GM21381 (cell line): ENCODE measurements around the gene PCDHGA3.
"Not testable (repeated sequence)": the region's sequence is repeated elsewhere in the genome, so short reads cannot be mapped to it uniquely, and the experiment has no call there.

Experiments used
- ATAC-seq: cut with Tn5 transposase; IDR thresholded peaks from one replicate; pipeline ENCODE4 v1.9.1; 2021; ENCODE audit warnings: mild to moderate bottlenecking, moderate library complexity; ENCODE audit not compliant: unreplicated experiment

The PCDHGA3 gene

GRCh38 chr5:141375444-141376155, 32.0 kb downstream of the PCDHGA3 start:
- ATAC-seq = not testable (repeated sequence)

- ATAC-seq = no peak
Measured at GRCh38 chr5:141382469-141383294, 39.1 kb downstream of the PCDHGA3 start, which contains the start of gene PCDHGA7. TSS of gene PCDHGA7 (plus strand) at chr5:141382742. CDS start at chr5:141382900, 158 bp downstream.

- no peak for ATAC-seq
Measured at GRCh38 chr5:141383345-141383744, 39.7 kb downstream of the PCDHGA3 start.

- ATAC-seq = no peak
Measured at GRCh38 chr5:141384471-141385267, 41.0 kb downstream of the PCDHGA3 start.

- not testable (repeated sequence) for ATAC-seq
Measured at GRCh38 chr5:141387557-141388311, 44.1 kb downstream of the PCDHGA3 start, which contains the start of gene PCDHGB4. TSS of gene PCDHGB4 (plus strand) at chr5:141387698. CDS start at chr5:141387885, 187 bp downstream.

GRCh38 chr5:141388661-141389060, 45.0 kb downstream of the PCDHGA3 start:
- ATAC-seq = no peak

- ATAC-seq = no peak
Measured at GRCh38 chr5:141389153-141390042, 45.8 kb downstream of the PCDHGA3 start.

- no peak for ATAC-seq
Measured at GRCh38 chr5:141392429-141393198, 49.0 kb downstream of the PCDHGA3 start, which contains the start of gene PCDHGA8. TSS of gene PCDHGA8 (plus strand) at chr5:141392633. CDS start at chr5:141392814, 181 bp downstream.

GRCh38 chr5:141393267-141393666, 49.6 kb downstream of the PCDHGA3 start:
- no peak for ATAC-seq

- not testable (repeated sequence) for ATAC-seq
Measured at GRCh38 chr5:141394401-141395187, 51.0 kb downstream of the PCDHGA3 start.
